ENCODE measurements around the gene ACAP1. TPM values are rescaled to one million over a fixed set of nuclear protein-coding genes. Genes with fewer than 3 reads are reported as not detected.

ACAP1 gene
- total and polyA plus RNA-seq, 9 of the 15 experiments (the other 6 are each of a cell fraction or from before 2014, with no cell fraction given): 0.15 to 8.5 (median 2.4) TPM

- TF ChIP-seq MAX (CRISPR knock-in tag; IDR thresholded peaks at IDR 0.05) (peak; percentile 42; the same call in 1 of the 2 replicates), PYGO2 (tag; IDR thresholded peaks at IDR 0.05) (no peak), MIER1 (IDR thresholded peaks at IDR 0.05; ENCODE audit: low read depth) (peak; percentile 86), CBFA2T3 (IDR thresholded peaks at IDR 0.05) (no peak), RBM25 (IDR thresholded peaks at IDR 0.05; ENCODE audit: low read depth, low read length, severe bottlenecking) (no peak), RBBP5 (IDR thresholded peaks at IDR 0.05; ENCODE audit: borderline replicate concordance, insufficient read depth, low read length, poor library complexity, severe bottlenecking) (peak; percentile 70), POLR2B (IDR thresholded peaks at IDR 0.05; ENCODE audit: low read depth, partially characterized antibody) (peak; percentile 40), NONO (IDR thresholded peaks at IDR 0.05; ENCODE audit: low read depth in 2 of 2, low read length in 1 of 2) (peak; percentile 49 to 53; a peak in 2 of 4 replicates), SAFB (IDR thresholded peaks at IDR 0.05; ENCODE audit: borderline replicate concordance, low read depth, low read length) (no peak), TAF9B (IDR thresholded peaks at IDR 0.05; ENCODE audit: partially characterized antibody) (no peak), ARID3A (IDR thresholded peaks at IDR 0.05; ENCODE audit: borderline replicate concordance, low read depth, low read length) (no peak), ZNF165 (CRISPR knock-in tag; IDR thresholded peaks at IDR 0.05; ENCODE audit: borderline replicate concordance) (no peak), ZNF511 (CRISPR knock-in tag; IDR thresholded peaks at IDR 0.05) (0 out of 2 replicates have a peak, but pooled peaks have one; percentile 32), SAP30 (IDR thresholded peaks at IDR 0.05; ENCODE audit: borderline replicate concordance, insufficient read depth, low read depth, low read length, poor library complexity, severe bottlenecking) (peak; percentile 63), ELK1 (CRISPR knock-in tag; IDR thresholded peaks at IDR 0.05) (no peak), DPF2 (IDR thresholded peaks at IDR 0.05) (no peak), POLR2G (IDR thresholded peaks at IDR 0.05; ENCODE audit: low read depth, low read length) (peak; percentile 92), HCFC1 (IDR thresholded peaks at IDR 0.05; ENCODE audit: low read depth, low read length) (peak; percentile 76), TBL1XR1 (IDR thresholded peaks at IDR 0.05; ENCODE audit: low read length in 2 of 2) (no peak), CREM (IDR thresholded peaks at IDR 0.05; ENCODE audit: low read depth) (peak; percentile 98), TSC22D4 (tag; IDR thresholded peaks at IDR 0.05) (no peak), CREB3 (tag; conservative IDR thresholded peaks at IDR 0.05; ENCODE audit: low read depth) (no peak), KLF16 (IDR thresholded peaks at IDR 0.05) (0 out of 2 replicates have a peak, but pooled peaks have one; percentile 3)
These were observed 21.4 kb upstream of the ACAP1 start, which contains the start of gene GPS2 (continued) for GRCh38 chr17:7314719-7315569.

All from K562 (cell line).